Cardiac fibroblast (primary cell): Measurements from ENCODE around the gene ADCY5.
"Not testable (repeated sequence)": the region's sequence is repeated elsewhere in the genome, so short reads cannot be mapped to it uniquely, and the experiment has no call there.

Experiments
- DNase-seq, 2 donors: peaks; one replicate each; pipeline versions ENCODE4 v3.0.0 to v3.0.0-alpha.2; 2010; ENCODE audit warnings: low read depth in 2 of 2
- H3K4me3 ChIP-seq, 2 donors: replicated peaks in 1 of 2; 1 replicate in 1 of 2; 2 replicates in 1 of 2; pipeline ENCODE4 v1.5.1; 2011; ENCODE audit warnings: low read depth in 2 of 2, low read length in 2 of 2, mild to moderate bottlenecking in 2 of 2, moderate library complexity in 1 of 2
- TF ChIP-seq, protein P1 (sequence below): IDR thresholded peaks from one replicate; pipeline ENCODE4 v1.5.1; 2011; ENCODE audit warnings: low read depth, mild to moderate bottlenecking, low read length, inconsistent platforms

Gene ADCY5

DNA sequence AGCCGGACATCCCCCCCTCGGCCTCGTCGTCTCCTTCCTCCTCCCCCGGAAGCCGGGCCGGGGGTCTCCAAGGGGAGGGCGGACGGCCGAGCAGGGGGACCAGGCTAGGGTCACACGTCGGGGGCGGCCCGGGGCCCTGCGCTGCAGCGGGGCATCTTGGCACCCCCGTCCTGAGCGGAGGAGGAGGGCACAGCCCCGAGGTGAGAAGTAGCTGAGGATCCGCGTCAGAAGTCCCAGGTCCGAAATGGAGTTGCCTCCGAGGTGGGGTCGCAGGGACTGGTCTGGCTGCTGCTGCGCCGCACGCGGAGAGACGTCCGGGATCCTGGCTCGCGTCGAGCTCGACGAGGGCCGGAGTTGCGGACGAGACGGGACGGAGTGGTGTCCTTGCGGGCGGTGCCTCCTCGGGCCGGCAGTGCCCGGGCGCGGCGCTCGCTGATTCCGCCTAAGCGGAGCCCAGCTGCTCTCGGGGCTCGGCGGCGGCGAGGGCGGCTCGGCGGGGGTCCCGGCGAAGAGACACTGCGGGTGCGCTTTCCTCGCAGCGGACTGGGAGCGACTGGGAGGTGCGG lies at the start of gene ADCY5:
TSS of gene ADCY5 (minus strand) at position 555 of the 566 bp plus-strand sequence. CDS start at position 10, 545 bp downstream.
- peak within 1 kb of the TSS; percentile 49 to 59 for H3K4me3 ChIP-seq
- TF ChIP-seq, protein P1, sequence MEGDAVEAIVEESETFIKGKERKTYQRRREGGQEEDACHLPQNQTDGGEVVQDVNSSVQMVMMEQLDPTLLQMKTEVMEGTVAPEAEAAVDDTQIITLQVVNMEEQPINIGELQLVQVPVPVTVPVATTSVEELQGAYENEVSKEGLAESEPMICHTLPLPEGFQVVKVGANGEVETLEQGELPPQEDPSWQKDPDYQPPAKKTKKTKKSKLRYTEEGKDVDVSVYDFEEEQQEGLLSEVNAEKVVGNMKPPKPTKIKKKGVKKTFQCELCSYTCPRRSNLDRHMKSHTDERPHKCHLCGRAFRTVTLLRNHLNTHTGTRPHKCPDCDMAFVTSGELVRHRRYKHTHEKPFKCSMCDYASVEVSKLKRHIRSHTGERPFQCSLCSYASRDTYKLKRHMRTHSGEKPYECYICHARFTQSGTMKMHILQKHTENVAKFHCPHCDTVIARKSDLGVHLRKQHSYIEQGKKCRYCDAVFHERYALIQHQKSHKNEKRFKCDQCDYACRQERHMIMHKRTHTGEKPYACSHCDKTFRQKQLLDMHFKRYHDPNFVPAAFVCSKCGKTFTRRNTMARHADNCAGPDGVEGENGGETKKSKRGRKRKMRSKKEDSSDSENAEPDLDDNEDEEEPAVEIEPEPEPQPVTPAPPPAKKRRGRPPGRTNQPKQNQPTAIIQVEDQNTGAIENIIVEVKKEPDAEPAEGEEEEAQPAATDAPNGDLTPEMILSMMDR = no peak
- DNase-seq = no peak

DNA sequence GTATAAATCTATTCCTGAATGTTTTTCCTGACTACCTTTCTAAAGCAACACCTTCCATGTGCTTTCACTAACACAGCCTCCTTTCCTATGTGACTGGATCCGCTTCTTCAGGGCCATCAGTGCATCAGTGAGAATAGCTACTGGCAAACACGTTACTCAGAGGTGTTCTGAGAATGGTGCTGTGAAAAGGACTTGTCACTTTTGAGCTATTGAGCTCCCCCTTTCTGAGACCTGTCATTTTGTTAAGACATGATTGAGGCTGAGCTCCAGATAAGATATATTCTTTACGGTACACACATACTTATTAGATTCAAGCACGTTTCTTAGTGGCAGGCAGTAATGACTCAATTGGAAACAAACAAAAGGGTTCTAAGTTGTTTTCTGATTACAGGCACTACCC lies 45.0 kb upstream of the ADCY5 start:
- H3K4me3 ChIP-seq = no peak overlapping the region
- DNase-seq = no peak
- TF ChIP-seq, protein P1 = no peak

DNA sequence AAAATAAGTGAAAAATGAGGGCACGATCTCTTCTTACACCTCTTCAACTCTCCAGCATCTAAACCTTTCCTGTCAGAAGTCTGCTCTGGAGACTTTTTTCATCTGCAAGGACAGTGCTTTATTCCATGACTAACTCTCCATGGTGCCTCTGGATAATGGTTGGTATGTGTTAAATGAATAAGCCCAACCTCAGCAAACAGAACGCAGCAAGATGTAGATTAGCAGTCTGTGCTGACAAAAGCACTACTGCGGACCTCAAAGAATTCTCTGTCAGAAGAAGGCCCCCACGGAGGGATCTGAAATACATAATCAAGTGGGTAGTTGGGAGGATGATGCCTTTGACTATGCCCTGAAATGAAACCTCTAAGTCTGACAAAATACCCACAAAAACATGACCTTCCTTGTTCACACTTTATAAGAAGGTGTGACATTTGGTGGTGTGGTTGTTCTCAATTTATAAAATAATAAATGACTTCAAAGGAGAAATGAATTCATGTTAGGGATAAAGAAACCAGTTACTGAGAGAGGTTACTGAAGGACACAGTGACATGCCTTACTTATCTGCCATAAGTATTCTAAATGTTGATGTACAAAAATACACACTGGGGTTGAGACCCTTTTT lies 43.2 kb upstream of the ADCY5 start:
- DNase-seq = no peak
- TF ChIP-seq, protein P1 = no peak
- no peak overlapping the region for H3K4me3 ChIP-seq

DNA sequence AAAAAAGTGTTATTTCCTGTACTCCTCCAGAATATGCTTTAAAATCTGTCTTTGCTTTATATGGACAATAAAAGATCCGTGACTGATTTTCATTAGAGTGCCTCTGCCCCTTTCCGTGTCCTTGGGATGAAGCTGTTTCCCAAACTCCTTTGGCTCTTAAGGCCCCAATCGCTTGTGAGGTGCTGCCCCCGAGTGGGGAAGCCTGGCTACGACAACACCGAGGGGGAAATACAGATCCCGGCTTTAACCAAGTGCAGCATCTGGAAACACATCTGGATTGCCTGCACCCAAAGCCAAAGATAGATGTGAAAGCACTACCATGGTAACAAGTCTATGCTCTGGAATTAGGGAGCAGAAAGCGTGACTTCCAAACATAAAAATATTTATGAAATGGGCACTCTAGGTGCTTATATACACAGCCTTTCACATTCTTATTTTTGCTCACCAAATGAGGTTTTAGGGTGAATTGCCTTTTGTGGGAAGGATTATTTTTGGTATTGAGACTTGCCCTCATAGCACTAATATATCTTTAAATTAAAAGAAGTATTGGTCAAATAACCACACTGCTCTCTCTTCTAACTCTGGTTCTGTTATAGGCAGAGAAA lies 40.6 kb upstream of the ADCY5 start:
- no peak overlapping the region for H3K4me3 ChIP-seq
- DNase-seq = peak; percentile 77
- TF ChIP-seq, protein P1 = peak; percentile 91

DNA sequence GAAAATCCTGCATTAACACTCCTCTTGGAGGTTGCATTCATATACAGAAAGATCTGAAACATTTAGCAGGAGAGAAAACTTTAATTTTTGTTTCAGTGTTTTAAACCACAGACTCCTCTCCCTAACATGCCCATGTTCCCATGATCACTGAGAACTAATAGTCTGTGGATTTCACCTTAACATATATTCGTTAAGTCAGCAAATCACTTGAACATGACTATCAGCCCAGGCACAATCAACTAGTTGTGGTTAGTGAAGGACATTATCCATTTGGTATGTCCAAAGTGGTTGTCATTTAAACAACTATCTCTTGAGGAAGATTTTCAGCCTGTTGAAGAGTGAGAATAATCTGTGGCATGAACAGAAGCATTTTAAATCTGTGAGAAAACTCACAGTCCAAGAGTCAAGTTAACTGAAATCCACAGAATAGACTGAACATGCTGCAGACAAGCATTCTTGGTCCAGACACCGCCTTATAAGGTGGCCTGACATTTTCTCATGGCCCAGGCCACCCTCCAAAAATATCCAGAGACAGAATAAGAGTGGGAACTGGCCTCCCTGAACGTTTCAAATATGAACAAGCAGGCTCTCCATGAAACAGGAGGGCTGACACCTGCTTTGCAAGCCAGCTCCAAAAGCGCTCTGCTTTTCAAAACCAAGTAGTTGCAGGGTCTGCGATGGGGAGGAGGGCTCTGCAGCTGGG lies 39.9 kb upstream of the ADCY5 start:
- no peak overlapping the region for H3K4me3 ChIP-seq
- TF ChIP-seq, protein P1 = no peak
- DNase-seq = no peak

DNA sequence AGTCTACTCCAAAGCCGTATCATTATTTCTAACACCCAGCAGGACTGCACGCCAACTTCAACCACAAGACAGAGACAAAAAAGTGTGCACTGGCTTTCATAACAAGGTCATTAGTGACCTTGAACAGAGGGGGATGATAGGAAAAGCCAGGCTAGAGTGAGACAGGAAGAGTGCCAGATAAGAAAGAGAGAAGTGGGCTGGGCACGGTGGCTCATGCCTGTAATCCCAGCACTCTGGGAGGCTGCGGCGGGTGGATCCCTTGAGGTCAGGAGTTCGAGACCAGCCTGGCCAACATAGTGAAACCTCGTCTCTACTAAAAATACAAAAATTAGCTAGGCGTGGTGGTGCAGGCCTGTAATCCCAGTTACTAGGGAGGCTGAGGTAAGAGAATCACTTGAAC lies 38.2 kb upstream of the ADCY5 start:
- DNase-seq, H3K4me3 ChIP-seq: not testable (repeated sequence)

DNA sequence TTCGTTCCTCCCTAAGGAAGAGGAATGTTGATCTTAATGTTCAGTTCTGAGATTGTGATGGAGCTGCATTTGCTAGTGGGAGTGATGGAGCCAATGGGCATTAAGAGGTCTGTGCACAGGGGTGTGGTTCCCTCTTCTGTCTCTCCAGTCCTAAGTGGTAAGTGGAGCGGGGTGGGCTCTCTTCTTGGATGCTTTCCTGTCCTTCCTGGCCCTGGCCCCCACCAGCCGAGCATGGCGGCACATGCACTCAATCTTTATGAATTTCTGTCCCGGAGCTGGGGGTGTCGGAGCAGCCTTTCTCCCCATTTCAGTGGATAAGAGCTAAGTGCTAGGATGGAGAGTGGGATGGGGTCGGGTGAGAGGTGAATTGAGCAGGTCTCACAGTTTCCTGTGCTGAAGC lies 37.6 kb upstream of the ADCY5 start:
- TF ChIP-seq, protein P1 = no peak
- no peak overlapping the region for H3K4me3 ChIP-seq
- no peak for DNase-seq
